Spinal cord (tissue), 10 donors: ENCODE results near the gene IQGAP3. TPM values are rescaled to one million over a fixed set of nuclear protein-coding genes. Genes with fewer than 3 reads are reported as not detected.
"Not testable (repeated sequence)": the region's sequence is repeated elsewhere in the genome, so short reads cannot be mapped to it uniquely, and the experiment has no call there.

ENCODE experiments used
- DNase-seq, 6 donors: peaks; one replicate each; pipeline versions ENCODE4 v3.0.0 to v3.0.0-alpha.2; 2013 to 2015; ENCODE audit warnings: low spot score in 6 of 6, low read depth in 4 of 6
- H3K27ac ChIP-seq: one replicate; pipeline ENCODE4 v1.5.1; 2013; ENCODE audit warnings: low read depth, low read length, control low read depth
- H3K27me3 ChIP-seq: one replicate; pipeline ENCODE4 v1.6.1; 2013; ENCODE audit warnings: low read length; ENCODE audit not compliant: control insufficient read depth, insufficient read depth
- H3K36me3 ChIP-seq: one replicate; pipeline ENCODE4 v1.6.1; 2013; ENCODE audit warnings: low read length; ENCODE audit not compliant: control insufficient read depth, insufficient read depth
- H3K4me1 ChIP-seq: one replicate; pipeline ENCODE4 v1.6.1; 2013; ENCODE audit warnings: low read length; ENCODE audit not compliant: control insufficient read depth, insufficient read depth
- H3K4me3 ChIP-seq: one replicate; pipeline ENCODE4 v1.5.1; 2013; ENCODE audit warnings: low read depth, low read length, control low read depth
- H3K9me3 ChIP-seq: one replicate; pipeline ENCODE4 v1.6.1; 2013; ENCODE audit warnings: low read length; ENCODE audit not compliant: control insufficient read depth, insufficient read depth
- WGBS: methylation state at CpG from one replicate; pipeline ENCODE4 v1.1.5; 2013; ENCODE audit warnings: missing lambda C conversion rate; ENCODE audit not compliant: insufficient coverage; 5-methylcytosine and 5-hydroxymethylcytosine counted together
- long read RNA-seq, 4 donors: transcript quantifications; one replicate each; lab custom pipeline, GENCODE V29; 2026
- polyA plus RNA-seq, 2 donors: library from polyadenylated mRNA; unstranded; fragments of 120-200 nt; gene quantifications; one replicate each; pipeline ENCODE4 v1.2.1, GENCODE V29; 2013; ENCODE audit not compliant: insufficient read length in 2 of 2
- total RNA-seq, 2 donors: library from RNA; depleted of rRNA in 1 of 2; stranded (reverse); fragments of 120-200 nt in 1 of 2; fragments of >200 nt in 1 of 2; gene quantifications; one replicate each; pipeline versions ENCODE4 v1.2.3 to v1.2.4, GENCODE V29; 2013 to 2014
- donor health status: healthy.

Gene IQGAP3
- total RNA-seq (1 to 10 TPM; 4.9 to 7.3 TPM), polyA plus RNA-seq (10 to 100 TPM in 1 of 2 donors, 1 to 10 TPM in 1; 6.8 to 10.4 TPM)
- long read RNA-seq, donor 1 = 0 reads
- long read RNA-seq, donor 2 = 0 reads
- long read RNA-seq, donor 3, partial matches to known transcripts = 794 of 794 reads
- long read RNA-seq, donor 3, other reads (novel, unspliced or antisense) = 0 of 794 reads
- long read RNA-seq, donor 4, partial matches to known transcripts = 53 of 59 reads
- long read RNA-seq, donor 4, other reads (novel, unspliced or antisense) = 6 of 59 reads

- Histone ChIP-seq H3K4me1 (peaks cover 11% of the 10 kb centered on the region), H3K36me3 (no peaks in the 10 kb centered on the region), H3K4me3 (peak within 1 kb of the TSS; percentile 61), H3K27me3 (no peaks in the 10 kb centered on the region), H3K9me3 (no peaks in the 10 kb centered on the region), H3K27ac (peak within 1 kb of the TSS; percentile 40)
- under 1% methylated on average over 35 of the region's 38 CpGs for WGBS
- peak in 5 of 6 donors; percentile 72 to 96 (median 74) for DNase-seq
Observed at GRCh38 chr1:156571919-156572662, at the start of gene IQGAP3. Gene IQGAP3, minus strand, starts transcription at chr1:156572565. Its CDS starts 36 bp downstream, at chr1:156572529.

- no peaks in the 10 kb centered on the region for H3K9me3 ChIP-seq
- WGBS = 40% methylated on average over 3 of the region's 6 CpGs
- H3K36me3 ChIP-seq = no peaks in the 10 kb centered on the region
- no peak overlapping the region for H3K27ac ChIP-seq
- DNase-seq = no peak
- H3K4me3 ChIP-seq = no peak overlapping the region
- H3K4me1 ChIP-seq = peaks cover 39% of the 10 kb centered on the region
- peaks cover 21% of the 10 kb centered on the region for H3K27me3 ChIP-seq
Observed at GRCh38 chr1:156619582-156619955, 47.2 kb upstream of the IQGAP3 start.

- peaks cover 16% of the 10 kb centered on the region for H3K27me3 ChIP-seq
- peak in 1 of 6 donors; percentile 60 for DNase-seq
- WGBS = 8% methylated on average over 4 of the region's 7 CpGs
Observed at GRCh38 chr1:156618853-156619581, 46.7 kb upstream of the IQGAP3 start, which contains the start of gene HAPLN2. Gene HAPLN2, plus strand, starts transcription at chr1:156619415. Its CDS starts 4,076 bp downstream, at chr1:156623491.

GRCh38 chr1:156616463-156616862, 44.1 kb upstream of the IQGAP3 start:
- peak overlapping the region; percentile 76 for H3K27ac ChIP-seq
- DNase-seq = peak in 3 of 6 donors; percentile 61 to 88 (median 88)
- H3K4me3 ChIP-seq = no peak overlapping the region
- peaks cover 5% of the 10 kb centered on the region for H3K27me3 ChIP-seq
- H3K4me1 ChIP-seq = peaks cover 25% of the 10 kb centered on the region
- H3K36me3 ChIP-seq = no peaks in the 10 kb centered on the region
- H3K9me3 ChIP-seq = no peaks in the 10 kb centered on the region
- 9% methylated on average over 4 of the region's 5 CpGs for WGBS

More at GRCh38 chr1:156618853-156619581, 46.7 kb upstream of the IQGAP3 start, which contains the start of gene HAPLN2:
- H3K36me3 ChIP-seq = no peaks in the 10 kb centered on the region
- H3K27ac ChIP-seq = no peak within 1 kb of the TSS
- no peak within 1 kb of the TSS for H3K4me3 ChIP-seq
- H3K9me3 ChIP-seq = no peaks in the 10 kb centered on the region
- peaks cover 33% of the 10 kb centered on the region for H3K4me1 ChIP-seq

- no CpG with 5 or more reads among the region's 4 CpGs for WGBS
- Histone ChIP-seq H3K9me3 (no peaks in the 10 kb centered on the region), H3K27ac (peak overlapping the region; percentile 76), H3K4me1 (peaks cover 25% of the 10 kb centered on the region), H3K36me3 (no peaks in the 10 kb centered on the region), H3K4me3 (no peak overlapping the region), H3K27me3 (peaks cover 5% of the 10 kb centered on the region)
- no peak for DNase-seq
Observed at GRCh38 chr1:156615946-156616345, 43.6 kb upstream of the IQGAP3 start.

DNA sequence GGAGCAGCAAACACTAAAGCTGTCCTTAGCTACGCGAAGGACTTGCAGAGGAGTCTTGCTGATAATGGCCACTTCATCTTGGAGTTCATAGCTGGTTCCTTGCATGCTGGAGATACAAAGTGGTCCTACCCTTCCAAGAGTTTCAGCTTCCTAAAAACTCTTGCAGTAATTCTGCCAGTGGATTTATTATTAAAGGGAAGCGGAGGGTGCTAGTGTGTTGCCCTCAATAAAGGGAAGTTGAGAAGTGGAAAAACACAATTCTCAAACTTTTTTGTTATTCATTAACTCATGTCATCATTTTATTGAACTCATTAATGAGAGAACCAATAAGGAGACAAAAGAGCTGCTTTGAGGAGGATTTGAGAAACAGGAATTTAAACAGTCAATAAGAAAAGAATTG, 40.3 kb upstream of the IQGAP3 start:
- Histone ChIP-seq H3K27me3 (no peaks in the 10 kb centered on the region), H3K36me3 (no peaks in the 10 kb centered on the region), H3K9me3 (no peaks in the 10 kb centered on the region), H3K27ac (no peak overlapping the region), H3K4me1 (peaks cover 23% of the 10 kb centered on the region), H3K4me3 (no peak overlapping the region)
- 49% methylated on average over 2 of the region's 3 CpGs for WGBS
- DNase-seq = no peak

GRCh38 chr1:156610072-156610471, 37.7 kb upstream of the IQGAP3 start:
- 93% methylated on average over 5 of the region's 9 CpGs for WGBS

GRCh38 chr1:156608981-156609380, 36.6 kb upstream of the IQGAP3 start:
- Histone ChIP-seq H3K4me1 (peaks cover 3% of the 10 kb centered on the region), H3K9me3 (no peaks in the 10 kb centered on the region), H3K27me3 (no peaks in the 10 kb centered on the region), H3K27ac (no peak overlapping the region), H3K36me3 (no peaks in the 10 kb centered on the region), H3K4me3 (no peak overlapping the region)
- 51% methylated on average over 4 of the region's 6 CpGs for WGBS
- peak in 1 of 6 donors; percentile 73 for DNase-seq

More at GRCh38 chr1:156610072-156610471, 37.7 kb upstream of the IQGAP3 start:
- not testable (repeated sequence) for H3K36me3 ChIP-seq, DNase-seq, H3K9me3 ChIP-seq, H3K4me1 ChIP-seq, H3K27me3 ChIP-seq, H3K27ac ChIP-seq, H3K4me3 ChIP-seq

DNA sequence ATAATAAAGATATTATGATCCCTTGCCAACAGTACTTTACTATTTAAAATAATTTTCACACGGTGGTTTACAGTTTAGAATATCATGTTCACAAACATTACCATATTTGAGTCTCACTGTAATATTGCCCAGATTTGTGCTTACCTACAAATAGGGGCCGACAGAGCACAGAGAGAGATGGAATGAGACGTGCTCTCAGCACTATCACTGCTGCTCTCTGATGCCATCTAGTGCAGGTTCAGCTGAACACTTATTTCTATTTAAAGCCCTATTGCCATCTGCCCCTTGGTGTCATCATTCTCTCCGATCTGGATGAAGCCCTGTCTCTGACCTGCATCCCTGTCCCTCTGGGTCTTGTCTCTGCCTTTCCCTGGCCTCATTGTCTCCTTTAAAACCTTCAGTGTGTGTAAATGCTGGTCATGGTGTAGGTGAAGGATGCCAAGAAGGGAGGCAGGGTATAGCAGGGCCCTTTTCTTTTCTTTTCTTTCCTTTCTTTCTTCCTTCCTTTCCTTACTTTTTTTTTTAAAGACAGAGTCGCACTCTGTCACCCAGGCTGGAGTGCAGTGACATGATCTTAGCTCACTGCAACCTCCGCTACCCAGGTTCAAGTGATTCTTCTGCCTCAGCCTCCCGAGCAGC, 35.8 kb upstream of the IQGAP3 start:
- H3K4me1 ChIP-seq = peaks cover 3% of the 10 kb centered on the region
- DNase-seq = peak in 2 of 6 donors; percentile 86 to 91
- no peak overlapping the region for H3K27ac ChIP-seq
- H3K9me3 ChIP-seq = no peaks in the 10 kb centered on the region
- no peak overlapping the region for H3K4me3 ChIP-seq
- no peaks in the 10 kb centered on the region for H3K27me3 ChIP-seq
- no peaks in the 10 kb centered on the region for H3K36me3 ChIP-seq
- WGBS = 10% methylated on average over 4 of the region's 7 CpGs
